PC-9 (cell line): Measurements from ENCODE around the gene IKZF2.

Experiments used
- EZH2 ChIP-seq: fragments of 200-600 bp; sonication (generic); IDR thresholded peaks from 2 replicates; pipeline ENCODE4 v1.8.0; 2017; ENCODE audit warnings: antibody characterized with exemption, low read depth
- TF ChIP-seq, protein P1 (sequence below): fragments of 200-600 bp; sonication (generic); conservative IDR thresholded peaks from 2 replicates; pipeline ENCODE4 v1.6.1; 2017; ENCODE audit warnings: mixed run types, antibody characterized with exemption, mild to moderate bottlenecking, moderate library complexity

DNA sequence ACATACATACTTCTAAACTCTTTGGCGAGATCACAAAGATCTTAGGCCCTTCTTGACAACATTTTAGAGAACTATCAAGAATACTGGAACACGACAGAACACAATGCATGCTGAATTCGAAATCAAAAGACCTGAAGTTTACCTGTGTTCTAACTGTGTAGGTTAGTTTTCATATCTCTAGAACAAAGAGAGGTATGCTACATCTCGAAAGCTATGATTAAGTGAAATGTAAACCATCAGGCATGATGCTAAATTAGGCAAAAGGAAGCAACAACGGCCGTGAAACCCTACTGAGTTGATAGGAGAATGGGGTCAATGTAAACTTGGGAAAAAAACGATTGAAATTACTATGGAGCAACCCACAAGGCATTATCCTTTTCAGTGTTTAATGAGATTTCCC, 43.7 kb downstream of the IKZF2 start:
- no peak for TF ChIP-seq EZH2
- TF ChIP-seq, protein P1, sequence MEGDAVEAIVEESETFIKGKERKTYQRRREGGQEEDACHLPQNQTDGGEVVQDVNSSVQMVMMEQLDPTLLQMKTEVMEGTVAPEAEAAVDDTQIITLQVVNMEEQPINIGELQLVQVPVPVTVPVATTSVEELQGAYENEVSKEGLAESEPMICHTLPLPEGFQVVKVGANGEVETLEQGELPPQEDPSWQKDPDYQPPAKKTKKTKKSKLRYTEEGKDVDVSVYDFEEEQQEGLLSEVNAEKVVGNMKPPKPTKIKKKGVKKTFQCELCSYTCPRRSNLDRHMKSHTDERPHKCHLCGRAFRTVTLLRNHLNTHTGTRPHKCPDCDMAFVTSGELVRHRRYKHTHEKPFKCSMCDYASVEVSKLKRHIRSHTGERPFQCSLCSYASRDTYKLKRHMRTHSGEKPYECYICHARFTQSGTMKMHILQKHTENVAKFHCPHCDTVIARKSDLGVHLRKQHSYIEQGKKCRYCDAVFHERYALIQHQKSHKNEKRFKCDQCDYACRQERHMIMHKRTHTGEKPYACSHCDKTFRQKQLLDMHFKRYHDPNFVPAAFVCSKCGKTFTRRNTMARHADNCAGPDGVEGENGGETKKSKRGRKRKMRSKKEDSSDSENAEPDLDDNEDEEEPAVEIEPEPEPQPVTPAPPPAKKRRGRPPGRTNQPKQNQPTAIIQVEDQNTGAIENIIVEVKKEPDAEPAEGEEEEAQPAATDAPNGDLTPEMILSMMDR, result no peak
